Fibroblast of the aortic adventitia (primary cell): Measurements from ENCODE around the gene PIK3C3. TPM values are rescaled to one million over a fixed set of nuclear protein-coding genes. Genes with fewer than 3 reads are reported as not detected.
A peak's percentile ranks its signal among the peaks of the same experiment; 100 is the strongest.
"Not testable (repeated sequence)": the region's sequence is repeated elsewhere in the genome, so short reads cannot be mapped to it uniquely, and the experiment has no call there.

Experiments
- DNase-seq: peaks from one replicate; pipeline ENCODE4 v3.0.0-alpha.2; 2010; ENCODE audit warnings: low read depth
- H3K4me3 ChIP-seq: 2 replicates; pipeline ENCODE4 v1.5.1; 2011; ENCODE audit warnings: low read depth, mild to moderate bottlenecking, control low read depth, low read length, moderate library complexity
- CTCF ChIP-seq: IDR thresholded peaks from 2 replicates; pipeline ENCODE4 v1.5.1; 2011; ENCODE audit warnings: mild to moderate bottlenecking, low read length, control low read depth, inconsistent platforms; ENCODE audit not compliant: insufficient read depth
- total RNA-seq: library from RNA; depleted of rRNA; stranded (reverse); fragments of >200 nt; gene quantifications from 2 replicates; pipeline ENCODE4 v1.2.3, GENCODE V29; 2012; ENCODE audit warnings: low replicate concordance

The PIK3C3 gene
- total RNA-seq, 1 donor, result 51.2 TPM

DNA sequence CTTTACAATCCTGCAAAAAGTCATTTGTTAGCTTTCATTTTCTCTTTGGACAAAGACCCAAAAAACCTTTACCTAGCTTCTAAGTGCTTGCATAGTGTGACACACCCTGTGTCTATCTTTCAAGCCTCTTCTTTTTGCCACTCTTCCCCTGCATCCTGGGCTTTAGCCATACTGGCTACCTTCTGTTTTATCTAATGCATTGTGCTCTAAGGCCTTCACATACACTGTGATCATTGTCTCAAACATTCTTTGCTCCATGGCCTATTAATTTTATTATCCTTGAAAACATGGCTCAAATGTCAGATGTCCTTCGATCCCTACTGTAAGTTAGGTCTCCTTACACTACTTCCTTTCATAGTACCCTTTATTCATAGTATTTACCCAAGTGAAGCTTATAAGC, 84.4 kb downstream of the PIK3C3 start:
- TF ChIP-seq CTCF, result no peak
- DNase-seq, result no peak

DNA sequence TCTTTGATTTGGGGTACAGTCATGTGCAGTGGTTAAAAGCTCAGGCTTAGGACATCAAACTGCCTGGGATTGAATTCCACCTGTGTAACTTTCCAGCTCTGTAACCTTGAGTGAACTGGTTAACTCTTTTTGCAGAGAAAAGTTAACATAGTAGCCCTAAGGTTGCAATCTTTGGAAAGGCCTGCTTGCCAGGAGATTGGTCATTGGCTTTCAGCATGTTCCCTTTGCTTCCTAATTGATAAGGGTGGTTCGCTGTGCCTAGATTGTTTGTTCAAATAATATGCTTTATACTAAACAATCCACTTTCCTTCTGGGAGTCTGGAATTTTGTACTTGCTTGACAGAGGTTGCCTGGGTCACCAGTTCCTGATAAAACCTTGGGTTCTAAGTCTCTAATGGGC, 86.8 kb downstream of the PIK3C3 start:
- no peak for DNase-seq
- no peak overlapping the region for H3K4me3 ChIP-seq
- TF ChIP-seq CTCF, result no peak

More for the DNA sequence above, 84.4 kb downstream of the PIK3C3 start:
- no peak overlapping the region for H3K4me3 ChIP-seq

DNA sequence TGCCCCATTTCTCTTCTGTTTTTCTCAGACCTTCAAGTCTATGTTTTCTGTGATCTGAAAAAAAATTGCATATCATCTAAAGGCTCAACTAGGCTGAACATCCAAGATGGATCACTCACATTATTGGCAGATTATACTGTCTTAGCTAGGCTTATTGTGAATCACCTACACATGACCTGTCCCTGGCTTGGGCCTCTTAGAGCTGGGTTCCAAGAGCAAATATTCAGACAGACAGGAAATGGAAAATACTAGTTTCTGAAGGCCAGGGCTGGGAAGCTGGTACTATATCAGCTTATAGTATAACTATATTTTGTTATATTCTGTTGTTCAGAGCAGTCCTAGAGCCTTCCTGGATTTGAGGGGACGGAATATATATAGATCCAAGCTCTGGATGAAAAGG, 90.3 kb downstream of the PIK3C3 start:
- no peak overlapping the region for H3K4me3 ChIP-seq
- no peak for DNase-seq
- TF ChIP-seq CTCF, result no peak

DNA sequence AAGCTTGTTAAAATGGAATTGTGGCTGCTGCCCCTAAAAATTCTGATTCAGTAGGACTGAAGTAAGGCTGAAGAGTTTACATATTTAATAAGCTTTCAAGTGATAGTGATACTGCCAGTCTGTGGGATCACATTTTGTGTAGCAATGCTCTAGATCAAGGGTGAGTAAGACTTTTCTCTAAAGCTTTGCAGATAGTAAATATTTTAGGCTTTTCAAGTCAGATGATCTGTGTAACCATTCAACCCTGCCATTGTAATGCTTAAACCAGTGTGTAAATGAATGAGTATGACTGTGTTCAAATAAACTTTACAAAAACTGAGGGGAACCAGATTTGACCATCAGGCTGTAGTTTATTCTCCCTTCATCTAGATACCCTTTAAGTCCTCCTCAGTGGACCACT, 92.7 kb downstream of the PIK3C3 start:
- DNase-seq, result peak; percentile 28
- TF ChIP-seq CTCF, result no peak
- no peak overlapping the region for H3K4me3 ChIP-seq

- H3K4me3 ChIP-seq, result no peak overlapping the region
- no peak for TF ChIP-seq CTCF
- DNase-seq, result peak; percentile 81
These were observed 93.1 kb downstream of the PIK3C3 start for GRCh38 chr18:42048158-42048557.

- not testable (repeated sequence) for H3K4me3 ChIP-seq, DNase-seq
These were observed 94.5 kb downstream of the PIK3C3 start for GRCh38 chr18:42049536-42049935.

DNA sequence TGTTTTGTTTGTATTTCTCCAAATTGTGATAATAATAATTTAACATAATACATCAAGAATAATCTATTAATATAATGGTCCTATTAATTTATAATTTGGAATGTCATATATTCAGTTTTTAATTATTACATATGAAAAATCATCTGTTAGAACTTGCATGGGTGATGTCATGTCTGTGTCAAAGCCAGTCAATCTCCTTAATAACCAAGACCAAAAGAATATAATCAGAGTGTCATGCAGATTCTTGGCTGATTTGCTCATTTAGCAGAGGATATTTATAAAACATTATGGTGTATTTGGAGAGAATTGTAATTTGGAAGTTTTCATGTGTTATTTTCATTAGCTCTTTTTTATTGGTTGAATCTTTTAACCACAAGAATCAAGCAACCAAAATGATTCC, 96.4 kb downstream of the PIK3C3 start:
- H3K4me3 ChIP-seq, result no peak overlapping the region
- no peak for TF ChIP-seq CTCF
- no peak for DNase-seq
